ENCODE data around the gene ABCB4.

- TF ChIP-seq CTCF (conservative IDR thresholded peaks at IDR 0.05; ENCODE audit: low read length): no peak
- TF ChIP-seq EZH2phosphoT487 (IDR thresholded peaks at IDR 0.05; ENCODE audit: borderline replicate concordance, low read depth, low read length): no peak
Observed at GRCh38 chr7:87427288-87427687, 48.2 kb downstream of the ABCB4 start.
